AML-193 (cell line): Measurements from ENCODE around the gene CLEC9A.

ENCODE experiments used
- DNase-seq, 2 experiments: peaks; one replicate each; lab custom pipeline; 2025; lab: John Stamatoyannopoulos, UW

The CLEC9A gene

DNA sequence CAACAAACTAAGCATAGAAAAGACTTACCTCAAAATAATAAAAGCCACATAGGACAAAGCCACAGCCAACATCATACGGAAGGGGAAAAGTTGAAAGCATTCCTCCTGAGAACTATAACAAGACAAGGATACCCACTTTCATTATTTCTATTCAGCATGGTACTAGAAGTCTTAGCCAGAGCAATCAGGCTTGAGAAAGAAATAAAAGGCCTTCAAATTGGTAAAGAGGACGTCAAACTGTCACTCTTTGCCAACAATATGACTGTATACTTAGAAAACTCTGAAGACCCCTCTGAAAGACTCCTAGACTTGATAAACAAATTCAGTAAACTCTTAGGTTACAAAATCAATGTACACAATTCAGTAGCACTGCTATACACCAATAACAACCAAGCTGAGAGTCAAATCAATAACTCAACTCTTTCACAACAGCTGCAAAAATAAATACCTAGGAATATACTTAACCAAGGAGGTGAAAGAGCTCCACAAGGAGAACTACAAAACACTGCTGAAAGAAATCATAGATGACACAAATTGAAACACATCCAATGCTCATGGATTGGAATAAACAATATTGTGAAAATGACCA lies 79.9 kb downstream of the CLEC9A start:
- no peak for DNase-seq

DNA sequence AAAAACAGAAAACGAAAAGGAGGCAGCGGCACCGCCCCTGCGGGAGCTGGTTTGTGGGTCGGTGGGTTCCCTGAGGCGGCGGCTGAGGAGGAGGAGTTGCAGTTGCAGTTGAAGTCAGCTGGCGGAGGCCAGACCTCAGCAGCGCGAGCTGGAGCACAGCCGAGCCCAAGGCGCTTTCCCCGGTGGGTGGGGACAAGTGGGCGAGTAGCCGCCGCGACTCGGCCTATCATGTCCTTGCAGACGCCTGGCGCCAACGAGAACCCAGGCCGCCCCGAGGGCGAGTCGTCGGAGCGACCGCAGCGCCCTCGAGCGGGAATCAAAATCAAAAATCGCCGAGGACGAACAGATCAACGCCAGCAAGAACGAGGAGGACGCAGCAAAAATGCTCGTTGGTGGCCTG lies 81.0 kb downstream of the CLEC9A start:
- no peak for DNase-seq

DNA sequence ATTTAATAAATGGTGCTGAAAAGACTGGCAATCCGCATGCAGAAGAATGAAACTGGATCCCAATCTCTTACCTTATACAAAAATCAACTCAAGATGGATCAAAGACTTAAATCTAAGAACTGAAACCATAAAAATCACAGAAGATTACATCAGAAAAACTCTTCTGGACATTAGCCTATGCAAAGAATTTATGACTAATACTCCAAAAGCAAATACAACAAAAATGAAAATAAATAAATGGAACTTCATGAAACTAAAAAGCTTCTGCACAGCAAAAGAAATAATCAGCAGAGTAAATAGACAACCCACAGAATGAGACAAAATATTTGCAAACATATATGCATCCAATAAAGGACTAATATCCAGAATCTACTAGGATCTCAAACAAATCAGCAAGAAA lies 82.6 kb downstream of the CLEC9A start:
- DNase-seq, result no peak

DNA sequence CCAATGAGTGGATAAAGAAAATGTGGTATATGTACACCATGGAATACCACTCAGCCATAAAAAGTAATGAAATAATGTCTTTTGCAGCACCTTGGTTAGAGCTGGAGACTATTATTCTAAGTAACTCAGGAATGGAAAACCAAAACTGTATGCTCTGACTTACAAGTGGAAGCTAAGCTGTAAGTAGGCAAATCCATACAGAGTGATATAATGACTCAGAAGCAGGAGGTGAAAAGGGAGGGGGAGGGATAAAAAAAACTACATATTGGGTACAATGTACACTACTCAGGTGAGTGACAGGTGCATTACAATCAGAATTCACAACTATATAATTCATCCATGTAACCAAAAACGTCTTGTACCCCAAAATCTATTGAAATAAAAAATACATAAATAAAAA lies 83.4 kb downstream of the CLEC9A start:
- no peak for DNase-seq

DNA sequence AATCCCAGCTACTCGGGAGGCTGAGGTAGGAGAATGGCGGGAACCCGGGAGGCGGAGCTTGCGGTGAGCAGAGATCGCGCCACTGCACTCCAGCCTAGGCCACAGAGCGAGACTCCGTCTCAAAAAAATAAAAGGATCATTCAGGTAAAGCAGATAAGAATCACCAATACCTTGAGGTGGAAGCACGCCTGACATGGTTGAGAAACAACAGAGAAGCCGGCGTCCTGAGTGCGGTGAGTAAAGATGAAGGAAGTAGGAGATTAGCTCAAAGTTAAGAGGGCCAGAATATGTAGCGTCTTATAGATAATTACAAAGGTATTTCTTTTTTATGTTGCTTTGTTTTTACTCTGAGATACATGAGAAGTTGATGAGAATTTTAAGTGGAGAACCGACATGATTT lies 84.8 kb downstream of the CLEC9A start:
- no peak for DNase-seq
